Bone marrow (tissue), 2 donors: ENCODE data around the gene AVPR2.

ENCODE experiments used
- DNase-seq, 2 donors: peaks; one replicate each; lab custom pipeline; 2025; lab: John Stamatoyannopoulos, UW

AVPR2 gene

DNA sequence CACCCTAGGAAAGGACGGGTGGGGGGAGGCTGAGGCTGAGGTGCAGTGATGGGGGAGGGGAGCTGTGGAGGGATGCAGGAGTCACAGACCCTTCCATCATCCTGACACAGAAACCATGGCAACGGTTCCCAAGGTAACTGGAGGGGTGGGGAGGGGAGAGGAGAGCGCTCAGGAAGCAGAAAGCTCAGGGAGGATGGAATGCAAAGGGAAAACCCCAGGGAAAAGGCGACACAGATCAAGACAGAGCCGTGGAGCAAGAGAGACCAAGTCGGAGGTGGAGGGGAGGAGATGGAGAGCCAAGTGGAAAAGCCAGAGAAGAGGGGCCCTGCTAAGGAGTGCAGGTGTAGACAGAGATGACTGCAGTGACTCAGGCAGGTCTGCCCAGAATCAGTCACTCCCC lies 33.0 kb upstream of the AVPR2 start:
- no peak for DNase-seq

GRCh38 chrX:153871946-153872878 lies 32.3 kb upstream of the AVPR2 start:
- no peak for DNase-seq

GRCh38 chrX:153873282-153874084 lies 31.0 kb upstream of the AVPR2 start:
- DNase-seq, result no peak

GRCh38 chrX:153874085-153874365 lies 30.4 kb upstream of the AVPR2 start:
- DNase-seq, result no peak

- DNase-seq, result no peak
Observed at GRCh38 chrX:153874366-153875125, 29.9 kb upstream of the AVPR2 start.

DNA sequence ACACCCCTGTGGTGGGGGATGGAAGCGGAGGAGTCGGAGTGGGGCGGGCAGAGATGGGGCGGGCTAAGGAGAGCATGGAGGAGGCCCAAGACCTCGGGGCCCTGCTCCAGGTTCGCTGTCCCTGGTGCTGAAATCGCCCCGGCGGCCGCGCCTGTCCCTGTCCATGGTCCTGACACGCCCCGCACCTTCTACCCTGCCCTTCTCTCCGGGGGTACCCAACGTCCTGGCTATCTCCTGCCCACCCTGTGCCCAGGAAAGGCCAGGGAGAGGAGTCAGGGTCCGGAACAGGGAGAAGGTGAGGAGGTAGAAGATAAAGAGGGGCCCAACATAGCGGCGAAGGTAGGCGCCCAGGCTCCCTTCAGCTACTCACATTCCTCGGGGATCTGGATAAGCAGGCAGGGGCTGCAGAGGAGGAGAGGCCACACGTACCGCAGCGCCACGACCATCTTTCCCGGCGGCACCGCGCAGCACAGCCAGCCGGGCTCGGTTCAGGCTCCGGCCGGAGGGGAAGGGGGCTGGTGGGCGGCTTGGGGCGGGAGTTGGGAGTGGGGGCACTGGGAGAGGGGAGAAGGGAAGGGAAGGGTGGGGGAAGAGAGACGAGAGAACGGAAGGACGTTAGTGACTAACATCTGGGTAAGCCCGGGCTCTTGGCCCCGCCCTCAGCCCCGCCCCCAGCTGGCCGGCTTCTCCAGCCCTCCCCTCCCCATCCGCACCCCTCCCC lies 28.9 kb upstream of the AVPR2 start:
- DNase-seq, result peak; percentile 11 to 20

DNA sequence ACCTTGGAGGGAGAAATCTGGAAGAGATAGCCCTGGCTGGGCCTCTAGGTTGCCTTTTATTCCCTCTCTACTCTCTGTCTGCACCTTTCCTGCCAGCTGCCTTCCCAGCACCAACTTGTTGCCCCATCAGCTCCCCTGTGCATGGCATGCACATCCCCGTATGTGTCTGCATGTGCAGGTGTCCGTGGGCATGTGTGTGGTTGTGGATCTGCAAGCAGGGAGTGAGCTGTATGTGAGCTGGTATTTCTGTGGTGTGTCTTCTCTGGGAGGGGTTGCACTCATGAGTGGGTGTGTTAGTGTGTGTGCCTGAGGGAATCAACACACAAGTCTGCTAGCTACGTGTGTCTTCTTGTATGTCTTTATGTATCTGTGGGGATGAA lies 28.4 kb upstream of the AVPR2 start:
- DNase-seq, result no peak

DNA sequence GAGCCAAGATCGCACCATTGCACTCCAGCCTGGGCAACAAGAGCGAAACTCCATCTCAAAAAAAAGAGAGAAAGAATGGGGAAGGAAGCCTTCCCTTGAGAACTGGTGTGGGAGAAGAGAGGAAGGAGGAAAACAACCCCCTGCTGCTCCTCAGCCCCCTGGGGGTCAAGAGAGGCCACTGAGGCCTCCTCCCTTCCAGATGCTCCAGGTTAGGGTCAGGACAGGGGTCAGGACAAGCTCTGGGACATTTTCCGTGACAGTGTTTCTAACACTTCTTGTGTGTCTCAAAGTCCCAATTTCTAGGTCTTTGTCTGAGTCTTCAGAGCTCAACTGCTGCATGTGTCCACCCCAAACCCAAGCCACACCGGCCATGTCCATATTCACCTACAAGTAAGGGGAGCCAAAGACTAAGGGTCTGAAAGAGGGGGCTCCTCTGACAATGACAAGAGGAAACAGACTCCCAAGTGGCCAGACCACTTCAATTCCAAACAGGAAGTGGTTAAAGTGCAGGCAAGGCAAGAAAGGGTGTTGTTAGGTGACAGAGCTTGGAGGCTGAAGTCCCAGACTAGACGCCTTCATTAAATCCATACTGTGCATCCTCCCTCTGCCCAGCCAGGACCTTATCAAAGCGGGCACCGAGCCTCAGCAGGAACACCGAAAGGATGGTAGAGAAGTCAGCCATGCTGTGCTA lies 26.8 kb upstream of the AVPR2 start:
- DNase-seq, result no peak

GRCh38 chrX:153878345-153878744 lies 26.1 kb upstream of the AVPR2 start:
- no peak for DNase-seq

DNA sequence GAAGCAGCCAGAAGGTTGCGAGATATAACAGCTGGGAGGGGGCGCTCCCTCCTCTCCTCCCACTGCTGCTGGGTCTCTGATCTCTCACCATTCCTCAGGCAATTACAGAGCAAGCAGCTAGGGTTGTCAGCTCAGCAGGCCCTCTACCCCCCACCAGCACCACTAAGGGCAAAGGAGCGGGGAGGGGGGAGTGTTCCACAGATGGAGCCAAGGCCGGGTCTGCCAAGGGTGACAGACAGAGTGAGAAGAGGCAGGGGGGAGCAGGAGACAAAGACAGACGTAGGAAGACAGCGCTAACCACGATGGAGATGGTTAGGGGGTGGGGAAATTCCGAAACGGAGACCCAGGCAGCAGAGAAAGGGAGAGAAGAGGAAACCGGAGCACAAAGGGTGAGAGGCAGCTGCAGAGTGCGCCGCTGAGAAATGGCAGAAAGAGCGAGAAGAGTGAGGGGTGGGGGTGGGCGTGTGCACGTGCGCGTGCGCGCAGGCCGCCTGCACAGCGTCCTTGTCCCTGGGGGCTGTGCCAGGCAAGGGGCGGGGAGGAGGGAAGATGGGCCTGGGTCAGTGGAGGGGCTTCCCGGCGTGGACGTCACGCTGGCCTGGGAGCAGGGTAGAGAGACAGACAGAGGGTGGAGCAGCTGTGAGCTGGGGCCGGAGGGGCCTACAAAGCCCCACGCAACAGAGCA lies 25.4 kb upstream of the AVPR2 start:
- DNase-seq, result no peak

GRCh38 chrX:153879741-153880439 lies 24.6 kb upstream of the AVPR2 start:
- no peak for DNase-seq

DNA sequence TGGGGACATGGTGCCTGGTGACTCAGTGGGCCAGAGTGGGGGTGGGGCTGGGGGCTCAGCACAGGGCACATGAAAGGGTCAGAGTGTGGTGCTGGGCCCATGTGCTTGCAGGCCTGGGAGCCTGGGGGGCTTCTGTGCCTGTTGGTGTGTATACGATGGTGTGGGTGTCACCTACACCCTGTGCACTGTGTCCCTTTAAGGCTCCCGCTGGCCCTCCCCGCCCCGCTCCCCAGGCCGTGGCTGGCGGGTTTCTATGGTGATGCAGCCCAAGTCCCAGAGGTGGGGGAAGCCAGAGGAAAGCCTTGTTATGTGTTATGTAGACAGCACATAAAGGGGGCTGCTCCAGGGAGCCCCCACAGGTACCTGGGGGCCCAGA lies 24.0 kb upstream of the AVPR2 start:
- DNase-seq, result no peak

DNA sequence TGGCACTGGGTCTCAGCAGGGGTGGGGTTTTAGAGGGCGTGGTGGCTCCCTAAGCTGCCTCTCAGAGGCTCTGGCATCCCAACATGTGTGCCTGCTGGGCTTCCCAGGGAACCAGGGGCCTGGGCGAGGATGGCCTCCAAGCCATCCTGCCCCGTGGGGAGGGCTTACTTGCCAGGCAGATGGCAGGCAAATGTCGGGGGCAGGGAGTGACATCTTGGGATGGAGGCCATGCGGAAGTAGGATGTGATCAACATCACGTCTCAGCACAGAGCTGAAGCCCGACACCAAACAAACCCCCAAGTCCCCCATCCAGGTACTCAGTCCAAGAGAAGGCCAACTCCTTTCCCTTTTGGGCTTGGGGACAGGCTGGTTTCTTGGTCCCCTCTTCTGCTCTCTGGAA lies 23.2 kb upstream of the AVPR2 start:
- no peak for DNase-seq

GRCh38 chrX:153882086-153882498 lies 22.4 kb upstream of the AVPR2 start:
- DNase-seq, result no peak

GRCh38 chrX:153882557-153882956 lies 21.9 kb upstream of the AVPR2 start:
- DNase-seq, result no peak

DNA sequence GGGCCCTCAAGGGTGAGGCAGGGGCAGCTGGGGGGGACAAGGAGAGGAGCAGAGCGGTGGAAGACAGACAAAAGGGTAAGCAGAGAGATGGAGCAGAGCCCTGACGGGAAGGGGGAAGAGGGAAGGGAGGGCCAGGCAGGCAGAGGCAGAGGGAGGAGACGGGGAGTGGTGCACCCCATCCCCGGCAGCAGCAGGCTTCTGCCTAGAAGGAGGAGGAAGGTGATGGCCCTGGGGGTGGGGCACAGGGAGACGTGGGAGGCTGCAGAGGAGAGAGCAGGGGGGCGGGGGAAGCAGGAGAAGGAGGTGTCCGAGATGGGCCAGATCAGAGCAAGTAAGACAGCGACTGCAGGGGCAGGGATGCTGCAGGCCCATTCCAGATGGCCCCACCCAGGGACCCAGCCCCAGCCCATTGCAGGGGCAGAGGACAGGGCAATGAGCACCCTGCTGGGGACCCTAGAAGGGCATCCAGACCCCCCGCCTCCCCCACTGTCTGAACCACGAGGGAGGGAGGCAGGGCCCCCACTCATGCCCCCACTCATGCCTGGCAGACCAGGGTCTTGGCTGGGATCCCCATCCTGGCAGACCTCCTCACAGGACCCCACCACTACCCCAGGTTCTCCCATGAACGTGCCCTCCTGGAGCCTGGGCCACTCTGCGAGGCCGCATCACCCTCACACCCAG lies 21.2 kb upstream of the AVPR2 start:
- no peak for DNase-seq

DNA sequence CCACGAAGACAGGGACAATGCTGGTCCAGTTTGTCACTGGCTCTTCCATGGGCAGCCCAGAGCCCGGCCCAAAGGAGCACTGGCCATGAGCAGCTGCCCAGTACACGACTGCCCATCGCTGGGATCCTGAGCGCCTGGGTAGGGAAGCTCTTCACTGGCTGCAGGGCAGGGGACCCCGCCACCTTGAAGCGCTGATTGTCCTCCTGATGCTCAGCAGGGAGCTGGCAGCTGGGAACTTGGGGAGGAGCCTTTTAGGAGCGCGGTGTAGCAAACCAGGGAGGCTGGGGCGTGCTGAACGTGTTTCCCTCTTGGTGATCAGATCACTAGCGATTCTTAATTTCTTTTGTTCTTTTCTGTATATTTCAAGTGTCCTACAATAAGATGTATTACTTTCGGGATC lies 20.3 kb upstream of the AVPR2 start:
- no peak for DNase-seq

DNA sequence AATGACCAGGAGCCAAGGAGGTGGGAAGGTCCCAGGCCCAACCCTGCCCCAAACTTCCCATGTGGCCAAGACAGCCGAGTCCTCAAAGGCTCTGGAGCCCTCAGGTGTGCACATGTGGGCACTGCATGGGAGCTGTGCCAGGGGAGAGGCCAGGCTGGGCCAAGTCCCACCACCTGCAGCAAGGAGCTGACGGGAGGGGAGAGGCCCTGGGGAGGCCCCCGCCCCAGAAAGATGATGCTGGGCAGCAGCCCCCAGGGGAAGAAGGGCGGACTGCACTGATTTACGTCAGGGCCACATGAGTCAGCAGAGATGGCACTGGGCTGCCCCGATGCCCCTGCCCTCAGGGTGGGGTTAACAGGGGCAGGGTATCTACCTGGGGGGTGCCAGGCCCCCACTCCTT lies 19.9 kb upstream of the AVPR2 start:
- no peak for DNase-seq

DNA sequence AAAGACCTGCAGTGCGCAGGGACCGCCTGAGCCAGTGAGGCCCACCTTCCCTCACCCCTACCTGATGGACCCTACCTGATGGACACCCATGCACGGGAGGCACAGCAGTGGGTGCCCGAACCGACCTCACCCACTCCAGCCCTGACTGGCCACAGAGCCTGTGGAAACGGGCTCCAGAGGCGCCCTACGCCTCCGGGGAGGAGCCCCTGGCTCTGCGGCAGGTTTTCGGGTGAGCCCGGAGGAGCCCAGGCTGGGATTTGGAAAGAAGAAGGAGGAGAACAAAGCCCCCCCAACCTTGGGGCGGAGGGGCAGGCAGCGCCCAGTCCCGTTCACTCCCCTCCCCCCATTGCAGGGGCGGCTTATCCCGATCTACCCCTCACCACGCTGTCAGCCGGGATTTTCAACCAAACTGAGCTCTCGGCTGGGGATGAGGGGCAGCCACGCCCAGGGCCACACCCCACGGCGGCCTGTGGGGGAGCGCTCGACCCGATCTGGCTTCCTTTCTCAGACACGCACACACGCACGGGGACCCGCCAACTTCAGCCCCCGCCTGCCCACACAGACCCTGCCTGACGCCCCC lies 19.2 kb upstream of the AVPR2 start:
- DNase-seq, result no peak
